Stimulated activated CD4-positive, alpha-beta T cell treated with anti-CD3 and anti-CD28 coated beads, Interleukin-1b, Interleukin-23, amount 100 ng/mL, for 4 hours (primary cell): ENCODE results near the gene ARMH1.
"Not testable (repeated sequence)": the region's sequence is repeated elsewhere in the genome, so short reads cannot be mapped to it uniquely, and the experiment has no call there.

Source experiments
- DNase-seq, 2 donors: peaks; one replicate each; pipeline ENCODE4 v3.0.0-alpha.2; 2020; ENCODE audit warnings: low read depth in 2 of 2

The ARMH1 gene

GRCh38 chr1:44694863-44695478, 20.5 kb downstream of the ARMH1 start:
- DNase-seq, result no peak

- no peak for DNase-seq
Measured at GRCh38 chr1:44695671-44696070, 21.2 kb downstream of the ARMH1 start.

- DNase-seq, result no peak
Measured at GRCh38 chr1:44696101-44696500, 21.6 kb downstream of the ARMH1 start.

GRCh38 chr1:44696789-44697345, 22.4 kb downstream of the ARMH1 start:
- peak in 1 of 2 donors; percentile 4 for DNase-seq

- no peak for DNase-seq
Measured at GRCh38 chr1:44698138-44698537, 23.6 kb downstream of the ARMH1 start.

- not testable (repeated sequence) for DNase-seq
Measured at GRCh38 chr1:44699375-44699774, 24.9 kb downstream of the ARMH1 start.

- no peak for DNase-seq
Measured at GRCh38 chr1:44700573-44700972, 26.1 kb downstream of the ARMH1 start.

- no peak for DNase-seq
Measured at GRCh38 chr1:44701141-44701573, 26.6 kb downstream of the ARMH1 start.

- no peak for DNase-seq
Measured at GRCh38 chr1:44705470-44705869, 31.0 kb downstream of the ARMH1 start.

- no peak for DNase-seq
Measured at GRCh38 chr1:44705938-44706337, 31.4 kb downstream of the ARMH1 start.

- DNase-seq, result no peak
Measured at GRCh38 chr1:44707112-44707881, 32.8 kb downstream of the ARMH1 start.

GRCh38 chr1:44707959-44708831, 33.7 kb downstream of the ARMH1 start:
- peak in 1 of 2 donors; percentile 38 for DNase-seq

- DNase-seq, result no peak
Measured at GRCh38 chr1:44713321-44713781, 38.8 kb downstream of the ARMH1 start.

- no peak for DNase-seq
Measured at GRCh38 chr1:44714532-44714931, 40.0 kb downstream of the ARMH1 start.

- peak in 1 of 2 donors; percentile 62 for DNase-seq
Measured at GRCh38 chr1:44714944-44715571, 40.5 kb downstream of the ARMH1 start.

- DNase-seq, result no peak
Measured at GRCh38 chr1:44717156-44717555, 42.6 kb downstream of the ARMH1 start.

- DNase-seq, result no peak
Measured at GRCh38 chr1:44717653-44718052, 43.1 kb downstream of the ARMH1 start.

GRCh38 chr1:44718091-44718490, 43.6 kb downstream of the ARMH1 start:
- no peak for DNase-seq

GRCh38 chr1:44719318-44719717, 44.8 kb downstream of the ARMH1 start:
- DNase-seq, result no peak

- DNase-seq, result no peak
Measured at GRCh38 chr1:44720281-44720680, 45.8 kb downstream of the ARMH1 start.
